Measurements from ENCODE around the gene MFSD8. TPM values are rescaled to one million over a fixed set of nuclear protein-coding genes. Genes with fewer than 3 reads are reported as not detected.

The MFSD8 gene
- 12.1 to 16.1 TPM (median 14.3 TPM) in 5 replicates for total RNA-seq (2022; extraction: Qiagen RNA extraction; ENCODE audit: low read depth)

GRCh38 chr4:127965062-127965802, at the start of gene MFSD8, which contains the start of gene ABHD18:
MFSD8 (minus strand) TSS chr4:127965173; CDS start chr4:127965133, 40 bp downstream.
ABHD18 (plus strand) TSS chr4:127965406; CDS start chr4:127982956, 17,550 bp downstream.

GRCh38 chr4:127880763-127881562, 84.0 kb downstream of the MFSD8 start, which contains the start of gene PLK4:
PLK4 (plus strand) TSS chr4:127880893; CDS start chr4:127881135, 242 bp downstream.

Other genes with a start within 250 kb of the MFSD8 start
- gene SLC25A31, start 234.8 kb downstream of the MFSD8 start, total RNA-seq (2022; extraction: Qiagen RNA extraction; ENCODE audit: low read depth) = not detected in 5 replicates
- gene HSPA4L, start 182.9 kb downstream of the MFSD8 start, total RNA-seq (2022; extraction: Qiagen RNA extraction; ENCODE audit: low read depth) = 7.1 to 9.3 TPM (median 7.7 TPM) in 5 replicates
- gene PLK4, start 84.3 kb downstream of the MFSD8 start, total RNA-seq (2022; extraction: Qiagen RNA extraction; ENCODE audit: low read depth) = 16.7 to 21.3 TPM (median 18.9 TPM) in 5 replicates
- gene ABHD18, start 233 bp upstream of the MFSD8 start, total RNA-seq (2022; extraction: Qiagen RNA extraction; ENCODE audit: low read depth) = 2.8 to 4.0 TPM (median 3.3 TPM) in 5 replicates
- gene LARP1B, start 96.1 kb upstream of the MFSD8 start, total RNA-seq (2022; extraction: Qiagen RNA extraction; ENCODE audit: low read depth) = 9.4 to 21.4 TPM (median 12.4 TPM) in 5 replicates